Heart right ventricle (tissue), 16 donors: ENCODE data around the gene ANO10. TPM values are rescaled to one million over a fixed set of nuclear protein-coding genes. Genes with fewer than 3 reads are reported as not detected.
A peak's percentile ranks its signal among the peaks of the same experiment; 100 is the strongest.

Experiments used
- ATAC-seq, 8 donors: fragments of 200-7000 bp; cut with Tn5 transposase; one replicate each; pipeline ENCODE4 v1.9.1; 2020; ENCODE audit warnings: mild to moderate bottlenecking in 8 of 8, moderate library complexity in 8 of 8, moderate number of reproducible peaks in 1 of 8
- DNase-seq, 2 donors: peaks; one replicate each; pipeline ENCODE4 v3.0.0-alpha.2; 2020
- H3K27ac ChIP-seq, 10 donors: fragments of 200-600 bp; sonication (generic) in 2 of 10; one replicate each; pipeline versions ENCODE4 v1.5.0 to v1.8.0; 2020 to 2022; ENCODE audit warnings: mild to moderate bottlenecking in 3 of 10
- H3K27me3 ChIP-seq, 7 donors: fragments of 200-600 bp; one replicate each; pipeline ENCODE4 v1.8.0; 2021 to 2022; ENCODE audit warnings: mild to moderate bottlenecking in 2 of 7
- H3K36me3 ChIP-seq, 9 donors: fragments of 200-600 bp; sonication (generic) in 1 of 9; one replicate each; pipeline versions ENCODE4 v1.5.0 to v1.8.0; 2020 to 2022; ENCODE audit warnings: mild to moderate bottlenecking in 2 of 9
- H3K4me1 ChIP-seq, 9 donors: fragments of 200-600 bp; sonication (generic) in 1 of 9; one replicate each; pipeline versions ENCODE4 v1.5.0 to v1.8.0; 2020 to 2022; ENCODE audit warnings: mild to moderate bottlenecking in 4 of 9
- H3K4me3 ChIP-seq, 10 donors: fragments of 200-600 bp; sonication (generic) in 2 of 10; one replicate each; pipeline versions ENCODE4 v1.5.0 to v1.8.0; 2020 to 2022; ENCODE audit warnings: mild to moderate bottlenecking in 7 of 10, moderate library complexity in 2 of 10
- H3K9me3 ChIP-seq, 11 donors: fragments of 200-600 bp in 10 of 11; sonication (generic) in 2 of 11; one replicate each; pipeline versions ENCODE4 v1.5.0 to v1.8.0; 2013 to 2022; ENCODE audit warnings: mild to moderate bottlenecking in 2 of 11, control low read depth in 1 of 11, moderate library complexity in 1 of 11
- CTCF ChIP-seq, 9 donors: fragments of 200-600 bp; sonication (generic) in 2 of 9; IDR thresholded peaks; one replicate each; pipeline versions ENCODE4 v1.5.0 to v1.8.0; 2021 to 2022; ENCODE audit warnings: antibody characterized with exemption in 9 of 9, mild to moderate bottlenecking in 5 of 9, moderate library complexity in 1 of 9
- WGBS, 2 donors: extraction: QIAGEN DNeasy Blood & Tissue Kit; methylation state at CpG; one replicate each; pipeline ENCODE4 v1.1.7; 2013; ENCODE audit warnings: inconsistent platforms in 1 of 2; 5-methylcytosine and 5-hydroxymethylcytosine counted together
- intact Hi-C, 10 donors: fragments of 100-400 bp; cut with DNase I; formaldehyde crosslinking; loops; one replicate each; pipeline versions ENCODE4 v1.11.1 to v1.14.2; 2022
- polyA plus RNA-seq, 2 donors: library from polyadenylated mRNA; stranded (reverse); fragments of 200-250 nt; gene quantifications; one replicate each; pipeline ENCODE4 v1.2.3, GENCODE V29; 2013
- total RNA-seq, 10 donors: library from RNA; stranded (reverse); fragmentation: NEBNext Ultra II Directional in 3 of 10; extraction: Animal tissue kit (Norgen Biotek cat#: 25700) in 3 of 10; gene quantifications; one replicate each; pipeline versions ENCODE4 v1.2.1 to v1.2.4, GENCODE V29; 2021 to 2023
- donor health status: Arrhythmogenic right ventricular cardiomyopathy.
- donor health status: ischemic (EF 13 %, LVEDD 7.1; RV severe dilation, severe dysfunction).
- donor health status: healthy with polysubstance abuse.
- donor health status: DM: no; HTN: yes; CAD: no.
- donor health status: DM: no; HTN: no; CAD: no.
- donor health status: ischemic (EF 25% LVEDD 6.9; RV normal size, moderate dysfunction).
- donor health status: ischemic (EF 25% LVEDD 5.7; RV mildly dilated, moderate dysfunction).
- donor health status: healthy.
- donor health status: DM: yes; HTN: yes; CAD: no.
- donor health status: Ischemic cardiomyopathy.
- donor health status: ischemic (EF 35%, LVEDD 5.7; RV mildly dilated, moderate dysfunction).
- donor health status: nonischemic (EF 11% LVEDD 7.7; RV severe dilation, severe dysfunction).
- donor health status: DM: yes; HTN: yes; CAD: no.
- donor health status: PGD.
- donor health status: ischemic (EF 29% LVEDD 5.4; RV normal size, mild dysfunction).
- donor health status: nonischemic (EF 23%, LVEDD 6.1; RV moderate dilation, normal function).

The ANO10 gene
- total and polyA plus RNA-seq, 12 donors, result 7.1 to 24.2 (median 13.3) TPM

DNA sequence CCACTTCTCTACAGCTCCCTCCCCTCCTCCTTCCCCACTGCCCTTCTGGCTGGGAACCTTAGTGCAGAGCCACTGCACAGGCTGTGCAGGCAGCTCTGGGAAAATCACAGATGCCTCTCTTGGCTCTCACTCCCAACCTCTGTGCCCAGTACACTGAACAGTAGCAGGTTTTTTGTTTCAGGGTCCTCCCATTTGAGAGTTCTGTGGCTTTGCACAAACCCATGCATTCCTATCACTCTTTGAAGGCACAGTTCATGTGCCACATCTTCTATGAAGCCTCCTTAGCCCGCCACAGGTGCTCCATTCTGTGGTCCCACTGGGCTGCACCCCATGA lies 231.6 kb downstream of the ANO10 start:
- DNase-seq (no peak), ATAC-seq (peak in 5 of 8 donors; percentile 5 to 54 (median 15))
- no peaks in the 10 kb centered on the region for H3K36me3 ChIP-seq
- peaks cover 0 to 3% (median 0%) of the 10 kb centered on the region in 11 donors for H3K9me3 ChIP-seq
- H3K27me3 ChIP-seq, result no peaks in the 10 kb centered on the region
- intact Hi-C loops, result loop anchor here in 5 of 10 donors (5.0 to 10.0 kb wide), 6 partner anchors 87 to 115 kb away; partner anchors contain the start of gene SNRK (in 2 of the 5)
- H3K4me1 ChIP-seq, result peaks cover 3 to 66% (median 47%) of the 10 kb centered on the region in 9 donors
- 87 to 96% methylated on average over 1 of the region's 1 CpG for WGBS, 2 donors
- no peak for TF ChIP-seq CTCF (IDR thresholded peaks at IDR 0.05)
- H3K27ac ChIP-seq, result peak overlapping the region; percentile 31 to 93 (median 82)
- H3K4me3 ChIP-seq, result no peak overlapping the region

- no peaks in the 10 kb centered on the region for H3K36me3 ChIP-seq
Observed at GRCh38 chr3:43389388-43390254, 232.2 kb downstream of the ANO10 start.

DNA sequence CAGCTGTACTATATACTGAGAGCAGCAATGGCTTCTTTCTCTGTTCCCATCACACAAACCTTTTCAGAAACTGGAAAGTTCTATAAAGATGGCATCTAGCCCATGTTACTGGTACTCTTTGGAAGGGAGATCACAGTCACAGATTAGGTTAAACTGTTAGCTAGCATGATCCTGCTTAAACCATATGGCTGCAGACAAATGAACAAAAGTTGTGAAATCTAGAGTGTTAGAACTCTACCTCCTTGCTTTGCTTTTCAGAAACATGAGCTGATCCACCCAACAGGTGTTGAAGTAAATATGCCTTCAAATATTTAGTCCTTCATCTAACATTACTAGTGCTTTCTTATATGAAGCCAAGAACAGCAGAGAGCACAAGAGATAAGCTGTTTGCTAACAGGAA lies 232.9 kb downstream of the ANO10 start:
- Histone ChIP-seq H3K9me3 (peaks cover 0 to 16% (median 0%) of the 10 kb centered on the region in 11 donors), H3K4me1 (peaks cover 3 to 53% (median 34%) of the 10 kb centered on the region in 9 donors), H3K36me3 (no peaks in the 10 kb centered on the region), H3K27me3 (no peaks in the 10 kb centered on the region), H3K27ac (peak overlapping the region in 9 of 10 donors; percentile 67 to 93 (median 82)), H3K4me3 (no peak overlapping the region)
- ATAC-seq (no peak), DNase-seq (no peak)
- intact Hi-C loops, result loop anchor here in 1 of 10 donors (5.0 to 10.0 kb wide), 2 partner anchors 102 to 214 kb away; partner anchors contain the start of gene SNRK
- no peak for TF ChIP-seq CTCF (IDR thresholded peaks at IDR 0.05)

More at GRCh38 chr3:43389388-43390254, 232.2 kb downstream of the ANO10 start:
- TF ChIP-seq CTCF (IDR thresholded peaks at IDR 0.05), result no peak
- Histone ChIP-seq H3K4me3 (no peak overlapping the region), H3K27me3 (no peaks in the 10 kb centered on the region), H3K9me3 (peaks cover 0 to 9% (median 0%) of the 10 kb centered on the region in 11 donors), H3K4me1 (peaks cover 3 to 60% (median 41%) of the 10 kb centered on the region in 9 donors), H3K27ac (peak overlapping the region; percentile 31 to 93 (median 82))
- WGBS, 2 donors, result 56 to 68% methylated on average over 10 of the region's 10 CpGs
- DNase-seq (peak in 1 of 2 donors; percentile 69), ATAC-seq (peak; percentile 65 to 85 (median 76))
- intact Hi-C loops, result loop anchor here in 5 of 10 donors (5.0 to 10.0 kb wide), 8 partner anchors 88 to 215 kb away; partner anchors contain the start of gene SNRK (in 3 of the 5)

DNA sequence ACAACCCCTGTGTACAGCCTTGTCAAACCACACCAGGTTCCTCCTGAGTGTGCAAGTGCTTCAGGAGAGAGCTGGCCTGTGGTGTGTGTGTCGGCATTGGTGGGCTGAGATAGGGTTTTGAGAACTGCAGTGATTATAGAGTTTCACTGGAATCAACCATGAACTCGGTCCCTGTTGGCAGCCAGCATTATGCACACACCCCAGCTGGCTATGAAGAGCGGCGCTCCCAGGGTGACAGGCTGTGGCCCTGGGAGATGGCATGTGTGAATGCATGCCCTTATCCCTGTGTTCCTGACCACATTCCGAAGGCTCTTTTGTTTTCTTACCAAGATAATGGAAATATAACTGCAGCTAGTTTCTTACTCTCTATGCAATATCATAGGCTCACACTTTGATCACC lies 233.6 kb downstream of the ANO10 start:
- Histone ChIP-seq H3K27ac (peak overlapping the region in 7 of 10 donors; percentile 23 to 90 (median 82)), H3K36me3 (no peaks in the 10 kb centered on the region), H3K27me3 (no peaks in the 10 kb centered on the region), H3K4me1 (peaks cover 3 to 46% (median 33%) of the 10 kb centered on the region in 9 donors), H3K9me3 (peaks cover 0 to 22% (median 0%) of the 10 kb centered on the region in 11 donors), H3K4me3 (no peak overlapping the region)
- WGBS, 2 donors, result 90 to 93% methylated on average over 5 of the region's 5 CpGs
- peak in 1 of 8 donors; percentile 41 for ATAC-seq
- DNase-seq, result no peak
- intact Hi-C loops, result loop anchor here in 1 of 10 donors (5.0 to 10.0 kb wide), 2 partner anchors 101 to 213 kb away; partner anchors contain the start of gene SNRK
- TF ChIP-seq CTCF (IDR thresholded peaks at IDR 0.05), result no peak
